Cardiac fibroblast (primary cell): ENCODE results near the gene SMAD6.
A peak's percentile ranks its signal among the peaks of the same experiment; 100 is the strongest.

ENCODE experiments used
- DNase-seq, 2 donors: peaks; one replicate each; pipeline versions ENCODE4 v3.0.0 to v3.0.0-alpha.2; 2010; ENCODE audit warnings: low read depth in 2 of 2
- H3K4me3 ChIP-seq, 2 donors: replicated peaks in 1 of 2; 1 replicate in 1 of 2; 2 replicates in 1 of 2; pipeline ENCODE4 v1.5.1; 2011; ENCODE audit warnings: low read depth in 2 of 2, low read length in 2 of 2, mild to moderate bottlenecking in 2 of 2, moderate library complexity in 1 of 2
- TF ChIP-seq, protein P1 (sequence below): IDR thresholded peaks from one replicate; pipeline ENCODE4 v1.5.1; 2011; ENCODE audit warnings: low read depth, mild to moderate bottlenecking, low read length, inconsistent platforms

The SMAD6 gene

DNA sequence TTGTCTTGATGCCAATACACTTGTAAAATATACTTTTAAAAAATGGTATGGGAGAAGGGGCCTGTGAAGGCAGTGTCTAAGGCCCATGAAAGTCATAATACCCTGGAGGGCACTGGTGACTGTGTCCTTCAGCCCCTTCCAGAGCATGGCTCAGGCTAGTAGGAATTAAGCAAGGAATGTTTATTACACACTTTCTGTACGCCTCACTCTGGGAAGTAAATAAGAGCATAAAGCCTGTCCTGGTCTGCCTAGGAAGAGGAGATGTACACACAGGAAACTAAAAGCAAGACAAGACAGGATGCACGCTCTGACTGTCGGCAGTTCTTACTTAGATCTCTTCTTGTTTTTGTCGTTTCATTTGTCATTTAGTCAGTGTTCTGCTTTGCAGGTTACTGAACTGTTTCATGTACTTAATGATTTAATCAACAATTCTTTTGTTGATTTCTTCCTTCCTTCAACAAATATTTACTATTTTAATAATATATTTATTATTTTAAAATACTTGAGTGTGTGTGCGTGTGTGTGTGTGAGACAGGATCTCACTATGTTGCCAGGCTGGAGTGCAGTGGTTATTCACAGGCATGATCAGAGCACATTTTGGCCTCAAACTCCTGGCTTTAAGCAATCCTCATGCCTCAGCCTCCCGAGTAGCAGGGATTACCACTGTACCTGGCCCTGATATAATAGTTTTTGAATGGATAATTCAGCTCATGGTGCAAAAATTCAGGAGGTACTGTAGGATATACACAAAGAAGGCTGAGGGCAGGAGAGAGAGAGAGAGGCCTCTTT is 9.0 kb upstream of the SMAD6 start:
- TF ChIP-seq, protein P1, sequence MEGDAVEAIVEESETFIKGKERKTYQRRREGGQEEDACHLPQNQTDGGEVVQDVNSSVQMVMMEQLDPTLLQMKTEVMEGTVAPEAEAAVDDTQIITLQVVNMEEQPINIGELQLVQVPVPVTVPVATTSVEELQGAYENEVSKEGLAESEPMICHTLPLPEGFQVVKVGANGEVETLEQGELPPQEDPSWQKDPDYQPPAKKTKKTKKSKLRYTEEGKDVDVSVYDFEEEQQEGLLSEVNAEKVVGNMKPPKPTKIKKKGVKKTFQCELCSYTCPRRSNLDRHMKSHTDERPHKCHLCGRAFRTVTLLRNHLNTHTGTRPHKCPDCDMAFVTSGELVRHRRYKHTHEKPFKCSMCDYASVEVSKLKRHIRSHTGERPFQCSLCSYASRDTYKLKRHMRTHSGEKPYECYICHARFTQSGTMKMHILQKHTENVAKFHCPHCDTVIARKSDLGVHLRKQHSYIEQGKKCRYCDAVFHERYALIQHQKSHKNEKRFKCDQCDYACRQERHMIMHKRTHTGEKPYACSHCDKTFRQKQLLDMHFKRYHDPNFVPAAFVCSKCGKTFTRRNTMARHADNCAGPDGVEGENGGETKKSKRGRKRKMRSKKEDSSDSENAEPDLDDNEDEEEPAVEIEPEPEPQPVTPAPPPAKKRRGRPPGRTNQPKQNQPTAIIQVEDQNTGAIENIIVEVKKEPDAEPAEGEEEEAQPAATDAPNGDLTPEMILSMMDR = no peak
- H3K4me3 ChIP-seq = no peak overlapping the region

DNA sequence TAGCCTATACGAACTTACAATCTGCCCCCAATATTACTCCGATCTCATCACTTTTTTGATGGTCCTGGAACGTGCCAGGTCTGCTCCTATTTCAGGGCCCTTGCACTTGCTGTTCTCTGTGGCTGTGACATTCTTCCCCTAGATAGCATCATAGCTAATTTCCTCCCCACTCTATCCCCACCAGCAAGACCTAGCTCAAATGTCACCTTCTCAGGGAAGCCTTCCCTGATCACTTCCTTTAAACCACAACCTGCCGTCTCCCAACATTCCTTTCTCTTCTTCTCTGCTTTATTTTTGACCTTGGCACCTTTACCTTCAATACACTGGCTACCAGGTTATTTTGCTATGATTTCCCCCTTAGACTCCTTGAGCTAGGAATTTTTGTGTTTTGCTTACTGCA is 5.3 kb upstream of the SMAD6 start:
- TF ChIP-seq, protein P1 = no peak
- H3K4me3 ChIP-seq = no peak overlapping the region
- DNase-seq = no peak

More for the DNA sequence above, 9.0 kb upstream of the SMAD6 start:
- no peak for DNase-seq

DNA sequence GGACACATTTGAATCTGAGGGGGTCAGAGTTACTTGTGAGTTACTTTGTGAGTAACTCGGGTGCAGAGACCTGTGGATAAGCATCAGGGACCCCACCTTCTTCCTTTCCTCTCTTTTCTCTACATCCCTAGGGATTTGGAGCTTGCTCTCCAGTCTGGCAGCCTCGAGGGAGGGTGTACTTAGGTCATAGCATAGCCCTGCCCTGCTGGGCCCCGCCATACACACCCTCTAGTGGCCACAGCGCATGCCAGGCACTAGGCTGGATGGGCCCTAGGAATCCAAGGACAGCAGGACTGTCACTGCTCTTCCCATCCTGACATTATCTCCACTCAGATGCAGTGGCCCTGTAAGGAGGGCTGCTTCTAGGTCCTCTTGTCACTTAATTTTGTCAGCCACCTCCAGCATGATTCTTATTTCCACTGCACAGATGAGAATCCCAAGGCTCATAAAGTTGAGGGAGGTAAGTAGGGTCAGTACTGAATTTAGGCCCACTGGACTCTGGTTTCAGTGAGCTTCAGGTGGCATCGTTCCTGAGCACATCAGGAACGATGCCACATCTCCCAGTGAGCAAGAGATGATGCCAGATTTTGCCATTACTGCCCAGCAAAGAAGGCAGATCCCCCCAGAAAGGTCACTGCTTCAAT is 3.6 kb upstream of the SMAD6 start:
- DNase-seq = peak; percentile 86 to 88
- TF ChIP-seq, protein P1 = peak; percentile 95
- H3K4me3 ChIP-seq = no peak overlapping the region

DNA sequence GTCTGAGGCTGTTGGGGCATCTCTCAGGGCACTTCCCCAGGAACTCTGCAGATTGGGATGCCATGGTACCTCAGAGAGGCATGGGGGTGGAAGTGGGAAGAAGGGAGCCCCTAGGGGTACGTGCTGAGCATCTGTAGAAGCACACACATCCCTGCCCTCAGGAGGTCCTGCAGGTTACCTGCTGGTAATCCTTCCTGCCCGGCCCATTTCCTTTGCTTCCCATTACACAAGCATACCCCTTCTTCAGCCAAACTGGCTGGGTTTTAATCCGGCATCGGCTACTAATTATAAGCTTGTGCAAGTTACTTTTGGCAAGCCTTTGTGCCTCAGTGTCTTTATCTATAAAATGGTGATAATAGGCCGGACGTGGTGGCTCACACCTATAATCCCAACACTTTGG is 3.1 kb upstream of the SMAD6 start:
- TF ChIP-seq, protein P1 = no peak
- no peak overlapping the region for H3K4me3 ChIP-seq
- no peak for DNase-seq

DNA sequence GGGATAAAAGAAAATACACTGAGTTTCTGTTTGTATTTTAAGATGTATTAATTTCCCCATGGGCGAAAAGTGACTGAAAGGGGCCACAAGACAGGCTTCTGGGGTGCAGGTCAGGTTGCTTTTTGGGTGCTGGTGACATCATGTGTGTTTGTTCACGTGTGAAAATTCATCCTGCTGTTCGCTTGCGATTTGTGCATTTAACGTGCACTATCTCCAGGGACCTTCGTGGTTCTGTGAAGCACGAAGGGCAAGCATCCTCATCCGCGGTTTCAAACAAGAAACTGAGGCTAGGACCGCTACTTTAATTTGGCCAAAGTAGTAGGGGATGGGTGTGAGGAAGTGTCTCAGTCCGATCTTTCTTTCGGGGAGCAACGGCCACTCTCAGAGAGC is 1.6 kb upstream of the SMAD6 start:
- TF ChIP-seq, protein P1 = no peak
- H3K4me3 ChIP-seq = peak overlapping the region; percentile 48 to 55
- DNase-seq = no peak

DNA sequence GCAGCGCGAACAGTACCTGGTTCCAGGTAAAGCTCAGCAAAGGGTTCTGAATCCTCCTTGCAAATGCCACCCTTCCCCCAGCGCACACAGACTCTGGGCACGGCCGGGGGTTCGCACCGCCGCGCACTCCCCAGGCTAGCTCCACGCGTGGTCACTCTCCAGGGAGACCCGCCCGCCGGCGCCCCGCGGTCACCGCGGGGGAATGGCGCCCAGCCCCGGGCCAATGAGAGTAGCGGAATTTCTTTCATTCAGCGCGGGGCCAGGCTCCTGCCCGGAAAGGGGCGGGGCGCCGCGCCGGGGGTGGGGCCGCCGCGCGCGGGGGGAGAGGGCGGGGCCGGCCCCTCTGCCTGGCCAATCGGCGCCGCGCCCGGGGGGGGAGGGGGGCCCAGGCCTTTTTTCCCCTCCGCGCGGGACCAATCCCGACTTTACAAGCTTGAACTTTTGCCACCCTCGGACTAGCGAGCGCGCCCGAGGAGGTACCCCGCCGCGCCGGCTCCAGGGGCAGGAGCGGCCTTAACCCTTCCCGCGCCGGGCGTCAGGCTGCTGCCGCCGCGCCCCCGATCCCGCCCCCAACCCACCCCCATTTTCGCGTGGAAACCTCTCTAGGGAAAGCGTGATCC is 1.1 kb upstream of the SMAD6 start:
- peak overlapping the region; percentile 57 to 61 for H3K4me3 ChIP-seq
- TF ChIP-seq, protein P1 = no peak
- DNase-seq = peak; percentile 94 to 98
